Activated naive CD8-positive, alpha-beta T cell treated with anti-CD3 and anti-CD28 coated beads for 36 hours (primary cell): ENCODE data around the gene TIPARP. TPM values are rescaled to one million over a fixed set of nuclear protein-coding genes. Genes with fewer than 3 reads are reported as not detected.

Experiments
- DNase-seq: peaks from one replicate; pipeline ENCODE4 v3.0.0; 2021
- H3K27ac Mint-ChIP-seq: one replicate; pipeline ENCODE4 v1.8.0; 2022; ENCODE audit warnings: mild to moderate bottlenecking, moderate library complexity, mixed read lengths
- H3K27me3 Mint-ChIP-seq: one replicate; pipeline ENCODE4 v1.8.0; 2022; ENCODE audit warnings: mild to moderate bottlenecking, mixed read lengths
- H3K36me3 Mint-ChIP-seq: one replicate; pipeline ENCODE4 v1.8.0; 2021; ENCODE audit warnings: mild to moderate bottlenecking, mixed read lengths
- H3K4me1 Mint-ChIP-seq: one replicate; pipeline ENCODE4 v1.8.0; 2021; ENCODE audit warnings: mixed read lengths
- H3K4me3 Mint-ChIP-seq: one replicate; pipeline ENCODE4 v1.8.0; 2022; ENCODE audit warnings: mild to moderate bottlenecking, moderate library complexity, mixed read lengths
- H3K9me3 Mint-ChIP-seq: one replicate; pipeline ENCODE4 v1.8.0; 2022; ENCODE audit warnings: mixed read lengths
- total RNA-seq, 2 experiments: library from RNA; stranded (reverse); gene quantifications; one replicate each; pipeline ENCODE4 v1.2.3, GENCODE V29; 2021

TIPARP gene, protein sequence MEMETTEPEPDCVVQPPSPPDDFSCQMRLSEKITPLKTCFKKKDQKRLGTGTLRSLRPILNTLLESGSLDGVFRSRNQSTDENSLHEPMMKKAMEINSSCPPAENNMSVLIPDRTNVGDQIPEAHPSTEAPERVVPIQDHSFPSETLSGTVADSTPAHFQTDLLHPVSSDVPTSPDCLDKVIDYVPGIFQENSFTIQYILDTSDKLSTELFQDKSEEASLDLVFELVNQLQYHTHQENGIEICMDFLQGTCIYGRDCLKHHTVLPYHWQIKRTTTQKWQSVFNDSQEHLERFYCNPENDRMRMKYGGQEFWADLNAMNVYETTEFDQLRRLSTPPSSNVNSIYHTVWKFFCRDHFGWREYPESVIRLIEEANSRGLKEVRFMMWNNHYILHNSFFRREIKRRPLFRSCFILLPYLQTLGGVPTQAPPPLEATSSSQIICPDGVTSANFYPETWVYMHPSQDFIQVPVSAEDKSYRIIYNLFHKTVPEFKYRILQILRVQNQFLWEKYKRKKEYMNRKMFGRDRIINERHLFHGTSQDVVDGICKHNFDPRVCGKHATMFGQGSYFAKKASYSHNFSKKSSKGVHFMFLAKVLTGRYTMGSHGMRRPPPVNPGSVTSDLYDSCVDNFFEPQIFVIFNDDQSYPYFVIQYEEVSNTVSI
- total RNA-seq: 10 to 100 TPM; 26.9 to 27.0 TPM

DNA sequence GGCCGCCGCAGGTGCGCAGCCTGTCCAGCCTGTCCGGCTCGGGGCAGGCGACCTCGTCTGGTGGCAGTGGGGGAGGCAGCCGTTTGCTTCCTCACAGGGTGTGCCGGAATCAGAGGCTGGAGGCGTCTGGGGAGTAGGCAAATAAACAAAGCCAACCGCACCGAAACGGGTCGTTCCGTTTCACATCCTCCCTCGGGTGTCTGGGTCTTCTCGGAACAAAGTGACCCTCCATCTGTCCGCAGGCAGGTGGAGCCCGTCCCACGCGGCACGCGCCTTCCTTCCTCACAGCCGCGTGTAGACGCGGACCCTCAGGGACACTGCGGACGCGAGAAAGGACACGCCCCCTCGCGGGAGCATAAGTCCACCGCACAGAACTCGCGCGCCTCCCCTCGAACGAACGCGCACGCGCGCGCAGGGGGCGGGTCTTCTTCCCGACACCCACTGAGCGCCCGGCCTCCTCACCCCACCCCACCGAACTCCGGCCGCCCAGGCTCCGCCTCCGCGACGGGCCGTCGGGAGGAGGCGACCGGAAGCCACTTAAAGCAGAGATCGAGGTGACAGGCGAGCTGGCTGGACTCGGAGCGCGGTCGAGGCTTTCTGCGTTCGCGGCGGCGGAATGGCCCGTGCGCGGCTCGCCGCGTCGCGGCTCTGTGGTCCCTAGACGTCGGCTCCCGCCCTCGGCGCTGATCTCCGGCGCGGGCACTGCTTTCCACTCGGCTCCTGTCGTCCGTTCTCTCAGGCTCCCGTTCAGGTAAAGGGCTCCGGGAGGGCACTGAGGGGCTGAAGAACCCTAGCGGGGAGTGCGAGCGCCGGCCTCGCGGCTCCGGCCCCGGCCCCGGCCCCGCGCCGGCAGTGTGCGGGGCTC is at the start of gene TIPARP:
Gene TIPARP (plus strand): TSS at position 545 of the 865 bp plus-strand sequence. CDS start 3,108 bp downstream, outside the sequence.
- no peaks in the 10 kb centered on the region for H3K27me3 Mint-ChIP-seq
- H3K27ac Mint-ChIP-seq: peak within 1 kb of the TSS; percentile 94
- peaks cover 24% of the 10 kb centered on the region for H3K36me3 Mint-ChIP-seq
- peaks cover 2% of the 10 kb centered on the region for H3K9me3 Mint-ChIP-seq
- peak; percentile 99 for DNase-seq
- H3K4me1 Mint-ChIP-seq: peaks cover 35% of the 10 kb centered on the region
- peak within 1 kb of the TSS; percentile 94 for H3K4me3 Mint-ChIP-seq

DNA sequence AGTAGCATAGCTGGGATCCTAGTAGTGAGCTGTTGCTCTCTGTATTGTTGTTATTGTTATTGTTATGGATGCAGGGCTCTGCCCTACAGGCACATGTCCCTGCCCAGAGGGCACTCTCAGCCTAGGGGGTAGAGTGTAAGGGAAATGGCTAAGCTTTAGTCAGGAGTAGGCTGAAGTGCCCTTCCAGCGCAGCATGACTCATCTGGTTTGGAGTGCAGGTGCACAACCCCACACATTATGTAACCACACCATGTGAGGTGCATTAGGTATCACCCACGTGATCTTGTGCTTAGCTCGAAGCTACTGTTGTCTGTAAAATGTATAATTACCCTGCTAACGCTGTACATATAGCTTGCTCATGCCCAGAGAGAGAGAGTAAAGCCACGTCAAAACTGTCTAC is 48.3 kb upstream of the TIPARP start:
- Mint-ChIP-seq H3K4me1 (peaks cover 4% of the 10 kb centered on the region), H3K9me3 (no peaks in the 10 kb centered on the region), H3K36me3 (no peaks in the 10 kb centered on the region), H3K27me3 (no peaks in the 10 kb centered on the region), H3K27ac (no peak overlapping the region), H3K4me3 (no peak overlapping the region)
- DNase-seq: no peak

DNA sequence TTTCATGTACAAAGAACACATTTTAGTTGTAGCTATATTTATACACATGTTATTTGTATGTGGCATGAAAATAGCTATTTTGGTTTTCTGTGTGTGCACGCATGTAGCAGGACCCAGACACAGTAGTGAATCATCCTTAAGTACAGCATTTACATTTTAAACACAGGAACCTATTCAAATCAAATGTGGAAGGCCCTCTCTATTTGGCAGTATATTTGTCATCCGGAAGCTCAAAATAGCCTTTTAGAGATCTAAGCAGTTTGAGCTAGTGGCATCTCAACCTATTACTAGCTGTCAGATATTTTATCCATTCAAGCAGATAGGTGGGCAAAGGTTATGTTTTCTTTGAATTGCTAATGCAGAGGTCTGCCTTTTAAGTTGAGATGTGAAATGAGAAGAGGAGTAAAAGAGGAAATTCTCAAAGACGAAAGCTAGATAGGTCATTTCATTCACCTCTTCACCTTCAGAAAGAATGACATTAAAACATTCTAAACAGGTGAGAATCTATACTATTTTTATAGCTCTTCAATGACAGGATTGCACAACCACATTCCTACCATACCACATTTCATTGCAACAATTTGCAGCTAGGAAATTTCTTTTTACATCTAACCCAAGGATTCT is 46.3 kb upstream of the TIPARP start:
- no peak for DNase-seq
- no peaks in the 10 kb centered on the region for H3K9me3 Mint-ChIP-seq
- peaks cover 4% of the 10 kb centered on the region for H3K4me1 Mint-ChIP-seq
- no peak overlapping the region for H3K27ac Mint-ChIP-seq
- H3K4me3 Mint-ChIP-seq: no peak overlapping the region
- H3K36me3 Mint-ChIP-seq: no peaks in the 10 kb centered on the region
- no peaks in the 10 kb centered on the region for H3K27me3 Mint-ChIP-seq

DNA sequence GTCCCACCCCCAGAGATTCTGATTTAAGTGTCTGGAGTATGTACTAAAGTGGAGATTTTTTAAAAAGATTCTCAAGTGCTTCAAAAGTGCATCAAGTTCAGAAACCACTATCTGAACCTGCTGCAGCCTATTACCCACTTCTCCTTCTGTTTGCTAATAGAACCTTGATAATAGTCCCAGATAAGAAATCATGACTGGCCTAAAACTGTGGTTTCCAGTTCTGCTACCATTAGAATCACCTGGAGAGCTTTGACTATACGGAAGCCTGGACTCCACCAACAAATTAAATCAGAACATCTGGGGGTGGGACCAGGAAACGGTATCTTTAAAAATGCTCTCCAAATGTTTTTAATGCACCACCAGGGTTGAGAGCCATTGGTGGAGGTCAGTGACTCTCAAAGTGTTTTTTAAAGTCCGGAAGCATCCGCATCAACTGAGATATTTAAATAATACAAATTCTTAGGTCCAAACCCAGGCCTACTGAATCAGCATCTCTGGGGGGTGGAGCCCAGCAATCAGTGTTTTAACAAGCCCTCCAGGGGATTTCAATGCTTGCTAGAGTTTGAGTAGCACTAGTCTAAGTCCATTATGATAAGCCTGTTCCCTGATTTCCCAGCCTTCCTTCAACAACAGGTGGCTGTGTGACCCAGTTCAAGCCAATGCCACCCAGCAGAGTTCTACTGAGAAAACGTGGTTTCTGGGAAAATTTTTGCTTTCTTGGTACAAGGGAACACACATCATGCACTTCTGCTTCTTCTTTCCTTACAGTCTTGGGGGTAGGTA is 45.4 kb upstream of the TIPARP start:
- H3K4me1 Mint-ChIP-seq: peaks cover 4% of the 10 kb centered on the region
- H3K4me3 Mint-ChIP-seq: no peak overlapping the region
- no peaks in the 10 kb centered on the region for H3K27me3 Mint-ChIP-seq

DNA sequence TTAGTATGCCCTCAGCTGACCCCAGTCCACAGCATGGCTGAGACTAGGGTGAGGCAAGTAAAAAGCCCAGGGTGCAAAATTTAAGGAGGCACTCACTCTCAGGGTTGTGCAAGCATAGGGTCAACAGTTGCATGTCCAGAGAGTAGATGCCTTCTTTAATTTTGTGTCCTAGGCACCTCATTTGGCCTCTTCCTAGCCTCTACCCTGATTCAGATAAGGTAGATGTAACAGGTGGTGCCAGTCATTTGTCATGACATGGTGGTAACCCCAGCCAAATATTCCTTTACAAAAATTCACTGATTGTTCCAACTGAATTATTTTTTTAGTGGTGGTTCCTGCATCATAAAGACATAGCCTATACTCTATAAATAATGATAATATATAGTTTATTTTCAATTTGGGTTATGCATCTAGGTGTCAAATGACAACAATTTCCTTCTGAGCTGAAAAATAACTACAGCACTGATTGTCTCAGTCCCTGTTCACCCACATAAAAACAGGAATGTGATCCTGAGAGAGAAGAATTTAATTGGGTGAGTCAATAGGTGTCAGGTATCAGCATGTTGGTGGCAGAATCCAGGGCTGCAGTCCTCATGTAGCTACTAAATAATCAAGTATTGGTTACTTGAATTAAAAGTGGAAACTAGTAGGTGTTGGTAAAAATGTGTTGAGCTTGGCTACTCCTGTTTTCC is 44.2 kb upstream of the TIPARP start:
- no peak overlapping the region for H3K4me3 Mint-ChIP-seq
- no peaks in the 10 kb centered on the region for H3K36me3 Mint-ChIP-seq
- H3K27me3 Mint-ChIP-seq: no peaks in the 10 kb centered on the region

More for the DNA sequence above, 45.4 kb upstream of the TIPARP start:
- H3K9me3 Mint-ChIP-seq: no peaks in the 10 kb centered on the region
- H3K36me3 Mint-ChIP-seq: no peaks in the 10 kb centered on the region
- no peak overlapping the region for H3K27ac Mint-ChIP-seq
- DNase-seq: no peak

DNA sequence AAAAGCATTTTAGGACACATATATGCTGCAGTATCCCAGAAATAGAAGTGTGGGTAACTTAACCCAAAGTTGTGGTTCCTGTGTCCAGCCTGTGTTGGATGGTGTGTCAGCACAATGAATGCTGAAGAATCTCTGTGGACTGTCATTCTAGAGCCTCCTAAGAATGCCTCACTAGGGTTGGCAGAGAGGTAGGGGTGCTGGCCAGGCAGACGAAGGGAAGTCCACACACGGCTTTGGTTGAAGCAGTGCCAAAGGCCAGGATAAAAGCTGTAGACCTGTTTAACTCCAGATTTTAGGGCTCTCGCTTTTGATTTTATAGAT is 43.7 kb upstream of the TIPARP start:
- H3K36me3 Mint-ChIP-seq: no peaks in the 10 kb centered on the region
- H3K4me3 Mint-ChIP-seq: no peak overlapping the region
- peaks cover 4% of the 10 kb centered on the region for H3K4me1 Mint-ChIP-seq
- H3K27ac Mint-ChIP-seq: no peak overlapping the region
- no peaks in the 10 kb centered on the region for H3K9me3 Mint-ChIP-seq
- DNase-seq: no peak
- no peaks in the 10 kb centered on the region for H3K27me3 Mint-ChIP-seq

More for the DNA sequence above, 44.2 kb upstream of the TIPARP start:
- no peaks in the 10 kb centered on the region for H3K9me3 Mint-ChIP-seq
- DNase-seq: no peak
- H3K27ac Mint-ChIP-seq: no peak overlapping the region
- peaks cover 4% of the 10 kb centered on the region for H3K4me1 Mint-ChIP-seq

DNA sequence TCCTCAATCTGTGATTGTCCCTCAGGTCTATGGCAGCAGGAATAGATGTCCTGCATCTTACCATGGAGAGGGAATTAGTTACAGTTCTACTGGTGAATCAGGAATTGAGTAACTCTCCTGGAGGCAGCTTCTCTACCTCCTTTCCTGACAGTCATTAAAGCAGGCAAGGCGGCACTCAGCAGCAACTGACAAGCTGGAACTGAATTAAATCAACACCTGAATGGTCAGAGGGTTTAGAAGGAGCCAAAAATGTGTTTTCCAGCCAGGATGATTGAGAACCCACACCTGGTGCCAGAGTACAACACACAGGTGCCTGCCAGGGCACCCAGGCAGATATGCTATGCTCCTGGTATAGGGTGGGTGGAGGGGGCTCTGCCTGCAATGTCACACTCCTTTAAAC is 43.1 kb upstream of the TIPARP start:
- no peaks in the 10 kb centered on the region for H3K36me3 Mint-ChIP-seq
- H3K4me3 Mint-ChIP-seq: no peak overlapping the region
- no peak for DNase-seq
- H3K9me3 Mint-ChIP-seq: no peaks in the 10 kb centered on the region
- H3K27me3 Mint-ChIP-seq: no peaks in the 10 kb centered on the region
- H3K27ac Mint-ChIP-seq: no peak overlapping the region
- no peaks in the 10 kb centered on the region for H3K4me1 Mint-ChIP-seq

DNA sequence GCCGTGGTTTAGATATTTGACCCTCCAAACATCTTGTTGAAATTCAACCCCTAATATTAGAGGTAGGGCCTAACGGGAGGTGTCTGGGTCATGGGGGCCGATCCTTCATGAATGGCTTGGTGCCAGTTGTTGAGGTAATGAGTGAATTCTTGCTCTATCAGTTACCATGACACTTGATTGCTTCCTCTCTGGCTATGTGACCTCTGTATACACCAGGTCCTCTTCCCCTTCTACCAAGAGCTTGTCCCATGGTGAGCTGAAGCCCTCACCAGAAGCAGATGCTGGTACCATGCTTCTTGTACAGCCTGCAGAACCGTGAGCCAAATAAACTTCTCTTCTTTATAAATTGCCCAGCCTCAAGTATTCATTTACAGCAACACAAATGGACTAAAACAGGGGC is 41.8 kb upstream of the TIPARP start:
- H3K4me1 Mint-ChIP-seq: no peaks in the 10 kb centered on the region
- H3K4me3 Mint-ChIP-seq: no peak overlapping the region
- H3K27me3 Mint-ChIP-seq: no peaks in the 10 kb centered on the region
- H3K27ac Mint-ChIP-seq: no peak overlapping the region
- no peaks in the 10 kb centered on the region for H3K9me3 Mint-ChIP-seq
- H3K36me3 Mint-ChIP-seq: no peaks in the 10 kb centered on the region
- no peak for DNase-seq

DNA sequence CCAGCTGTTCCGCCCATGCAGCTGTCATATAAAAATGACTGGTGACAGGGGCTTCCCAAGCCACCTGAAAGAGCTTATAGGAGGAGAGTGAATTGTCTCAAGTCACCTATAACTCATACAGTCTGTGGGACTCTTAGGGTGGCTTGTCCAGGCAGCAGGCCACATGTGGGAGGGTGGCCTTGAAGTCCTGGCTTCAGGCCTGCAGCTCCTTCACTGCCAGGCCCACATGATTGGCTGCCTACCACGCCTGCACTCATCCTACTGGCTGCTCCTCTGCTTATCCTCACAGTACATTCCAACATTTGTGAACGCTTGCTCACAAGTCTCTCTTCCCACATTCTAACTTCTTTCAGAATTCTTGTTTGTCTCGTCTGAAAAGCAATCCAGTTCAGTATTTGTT is 41.1 kb upstream of the TIPARP start:
- H3K9me3 Mint-ChIP-seq: no peaks in the 10 kb centered on the region
- no peaks in the 10 kb centered on the region for H3K4me1 Mint-ChIP-seq
- no peak overlapping the region for H3K4me3 Mint-ChIP-seq
- no peak for DNase-seq
- H3K27me3 Mint-ChIP-seq: no peaks in the 10 kb centered on the region
- H3K27ac Mint-ChIP-seq: no peak overlapping the region
- H3K36me3 Mint-ChIP-seq: no peaks in the 10 kb centered on the region

DNA sequence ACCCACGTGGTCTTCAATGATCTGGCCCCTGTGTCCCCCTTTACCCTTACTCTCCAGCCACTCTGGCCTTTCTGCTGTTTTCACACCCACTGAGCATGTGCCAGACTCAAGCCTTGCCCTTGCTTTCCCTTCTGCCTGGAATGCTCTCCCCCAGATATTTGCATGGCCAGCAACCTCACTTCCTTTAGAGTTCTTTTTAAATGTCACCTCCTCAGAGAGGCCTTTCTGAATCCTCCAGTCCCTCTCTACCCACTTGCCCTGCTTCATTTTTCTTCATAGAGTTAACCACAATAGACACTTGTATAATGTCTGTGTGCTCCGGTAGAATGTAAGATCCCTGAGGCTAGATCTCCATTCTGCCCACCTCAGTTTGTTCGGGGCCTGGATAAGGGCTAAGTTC is 39.4 kb upstream of the TIPARP start:
- Mint-ChIP-seq H3K27me3 (no peaks in the 10 kb centered on the region), H3K27ac (no peak overlapping the region), H3K4me3 (no peak overlapping the region), H3K9me3 (no peaks in the 10 kb centered on the region), H3K36me3 (no peaks in the 10 kb centered on the region), H3K4me1 (no peaks in the 10 kb centered on the region)
- no peak for DNase-seq

DNA sequence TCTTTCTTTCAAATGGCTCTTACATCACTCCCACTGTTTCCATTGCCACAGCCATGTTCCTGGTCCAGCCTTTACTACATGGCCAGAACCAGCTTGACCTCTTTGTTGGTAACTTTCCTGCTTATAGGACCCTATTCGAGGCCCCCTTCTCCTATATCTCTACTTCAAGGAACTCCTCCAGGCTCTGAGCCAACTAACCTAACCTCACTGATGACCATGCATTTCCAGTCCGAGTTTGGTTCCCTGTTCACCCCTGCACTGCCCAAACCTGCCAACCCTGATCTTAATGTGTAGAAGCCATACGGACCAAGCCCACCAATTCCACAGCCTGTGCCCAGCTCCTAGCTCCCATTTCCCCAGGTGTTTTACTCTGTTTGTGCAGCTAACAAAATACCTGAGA is 38.4 kb upstream of the TIPARP start:
- Mint-ChIP-seq H3K9me3 (no peaks in the 10 kb centered on the region), H3K27ac (no peak overlapping the region), H3K27me3 (no peaks in the 10 kb centered on the region), H3K4me3 (no peak overlapping the region), H3K36me3 (no peaks in the 10 kb centered on the region), H3K4me1 (no peaks in the 10 kb centered on the region)
- DNase-seq: no peak

DNA sequence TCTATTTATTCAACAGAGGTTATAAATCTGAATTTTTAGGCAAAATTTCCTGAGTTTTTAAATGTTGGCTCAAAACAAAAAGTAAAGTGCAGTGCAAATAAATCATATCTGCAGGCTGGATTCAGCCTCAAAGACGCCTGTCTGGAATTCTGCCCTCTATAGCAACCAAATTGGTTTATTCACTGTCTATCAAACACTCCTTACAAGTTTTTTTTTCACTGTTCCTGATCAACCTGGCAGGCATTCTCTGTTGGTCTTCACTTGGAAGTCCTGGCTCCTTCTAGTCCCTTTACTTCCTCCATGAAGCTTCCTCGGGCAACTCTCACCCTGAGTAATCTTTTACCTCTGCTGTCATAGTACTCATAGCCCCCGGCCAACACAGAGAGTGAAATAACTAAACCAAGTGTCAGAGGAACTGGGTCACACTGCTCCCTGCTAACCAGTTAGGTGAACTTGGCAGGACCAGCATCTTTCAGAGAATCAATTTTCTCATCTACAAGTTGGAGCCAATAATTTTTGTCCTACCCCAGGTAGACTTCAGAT is 36.8 kb upstream of the TIPARP start:
- Mint-ChIP-seq H3K4me3 (no peak overlapping the region), H3K27me3 (no peaks in the 10 kb centered on the region), H3K27ac (no peak overlapping the region), H3K4me1 (peaks cover under 1% of the 10 kb centered on the region), H3K36me3 (no peaks in the 10 kb centered on the region), H3K9me3 (no peaks in the 10 kb centered on the region)
- DNase-seq: no peak

DNA sequence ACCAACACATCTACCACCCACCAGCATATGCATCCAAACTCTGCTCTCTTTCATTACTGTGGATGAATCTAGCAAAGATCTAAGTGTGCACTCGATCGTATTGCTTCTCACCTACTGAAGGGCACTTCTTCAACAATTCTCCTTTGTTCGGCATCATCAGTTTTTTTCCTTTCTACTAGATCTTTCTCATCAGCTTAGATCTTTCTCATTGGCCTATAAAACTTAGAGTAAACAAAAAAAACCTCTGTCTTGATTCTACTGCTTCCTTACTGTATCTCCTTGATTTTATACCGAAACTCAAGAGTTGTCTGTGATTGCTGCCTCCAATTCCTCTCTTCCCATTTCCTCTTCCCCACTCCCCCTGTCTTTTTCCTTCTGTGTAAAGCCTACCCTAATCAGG is 36.1 kb upstream of the TIPARP start:
- DNase-seq: no peak
- Mint-ChIP-seq H3K36me3 (no peaks in the 10 kb centered on the region), H3K9me3 (no peaks in the 10 kb centered on the region), H3K4me1 (peaks cover 4% of the 10 kb centered on the region), H3K4me3 (no peak overlapping the region), H3K27me3 (no peaks in the 10 kb centered on the region), H3K27ac (no peak overlapping the region)
